GM19099 (cell line): Measurements from ENCODE around the gene CFAP61.

Experiments used
- POLR2A ChIP-seq: IDR thresholded peaks from 3 replicates; pipeline ENCODE4 v1.6.1; 2011; ENCODE audit warnings: low read depth; ENCODE audit not compliant: insufficient read length; ENCODE audit errors: extremely low read depth

CFAP61 gene

GRCh38 chr20:20343932-20344331 is 291.6 kb downstream of the CFAP61 start:
- no peak for TF ChIP-seq POLR2A

GRCh38 chr20:20344476-20344875 is 292.1 kb downstream of the CFAP61 start:
- no peak for TF ChIP-seq POLR2A

GRCh38 chr20:20353576-20353975 is 301.2 kb downstream of the CFAP61 start:
- TF ChIP-seq POLR2A = no peak

GRCh38 chr20:20358801-20359200 is 306.5 kb downstream of the CFAP61 start:
- TF ChIP-seq POLR2A = no peak

GRCh38 chr20:20359628-20360027 is 307.3 kb downstream of the CFAP61 start:
- no peak for TF ChIP-seq POLR2A

- no peak for TF ChIP-seq POLR2A
Observed at GRCh38 chr20:20360464-20360863, 308.1 kb downstream of the CFAP61 start.

- TF ChIP-seq POLR2A = no peak
Observed at GRCh38 chr20:20362774-20363433, 310.6 kb downstream of the CFAP61 start.

GRCh38 chr20:20363434-20363798 is 311.1 kb downstream of the CFAP61 start:
- no peak for TF ChIP-seq POLR2A

GRCh38 chr20:20363799-20364592 is 311.7 kb downstream of the CFAP61 start:
- no peak for TF ChIP-seq POLR2A

GRCh38 chr20:20364593-20365479 is 312.5 kb downstream of the CFAP61 start:
- TF ChIP-seq POLR2A = no peak

GRCh38 chr20:20365480-20366161 is 313.3 kb downstream of the CFAP61 start:
- no peak for TF ChIP-seq POLR2A

GRCh38 chr20:20366551-20366875 is 314.2 kb downstream of the CFAP61 start:
- no peak for TF ChIP-seq POLR2A

GRCh38 chr20:20366876-20367574 is 314.7 kb downstream of the CFAP61 start:
- no peak for TF ChIP-seq POLR2A
